HCT116 (cell line): ENCODE measurements around the gene TWSG1. TPM values are rescaled to one million over a fixed set of nuclear protein-coding genes. Genes with fewer than 3 reads are reported as not detected.

Experiments
- ATAC-seq: fragments of 200-7000 bp; cut with Tn5 transposase; 2 replicates; pipeline ENCODE4 v1.9.1; 2020; ENCODE audit warnings: mild to moderate bottlenecking, moderate library complexity
- Bru-seq: library from RNA; stranded (reverse); fragments of 400-500 nt; gene quantifications from one replicate; lab custom pipeline; 2021; lab: Mats Ljungman, UMichigan
- BruChase-seq, 2 experiments: library from RNA; stranded (reverse); fragments of 400-500 nt; gene quantifications; one replicate each; lab custom pipeline; 2021; lab: Mats Ljungman, UMichigan
- BruUV-seq: library from RNA; stranded (reverse); fragments of 400-500 nt; replicated peaks from 2 replicates; lab custom pipeline; 2021; lab: Mats Ljungman, UMichigan
- CTCF ChIA-PET: fragments of 300-600 bp; sonication (Branson Sonifier 250); formaldehyde crosslinking; loops from one replicate; lab custom pipeline; 2021; ENCODE audit warnings: antibody characterized with exemption; lab: Charles Lee
- POLR2A ChIA-PET: fragments of 300-600, 350-600 bp; sonication (Branson Sonifier 250); formaldehyde crosslinking; loops from one replicate; lab custom pipeline; 2021; ENCODE audit warnings: antibody characterized with exemption; lab: Charles Lee
- RAD21 ChIA-PET, 2 experiments: fragments of 300-600 bp; sonication (Branson Sonifier 250); formaldehyde crosslinking; loops; one replicate each; lab custom pipeline; 2023; ENCODE audit warnings: low total read pairs in 2 of 2; ENCODE audit not compliant: uncharacterized antibody in 2 of 2, unreplicated experiment in 2 of 2, low non-redundant PET in 1 of 2; lab: Charles Lee
- DNase-seq: peaks from one replicate; pipeline ENCODE4 v3.0.0-alpha.2; 2010; ENCODE audit warnings: low read depth, low spot score
- H2AFZ ChIP-seq: fragments of 200-600 bp; shearing (Covaris generic), sonication (generic); 2 replicates; pipeline ENCODE4 v1.6.1; 2017; ENCODE audit warnings: low read depth, mixed run types, mixed read lengths, antibody characterized with exemption, low read length; ENCODE audit not compliant: poor library complexity, severe bottlenecking
- H3K27ac ChIP-seq: 2 replicates; pipeline ENCODE4 v1.5.1; 2012; ENCODE audit warnings: low read depth, low read length
- H3K27me3 ChIP-seq: fragments of 200-600 bp; sonication (generic); 2 replicates; pipeline ENCODE4 v1.6.1; 2016; ENCODE audit warnings: mixed run types, low read length, mixed read lengths; ENCODE audit not compliant: insufficient read depth
- H3K36me3 ChIP-seq, 2 experiments: fragments of 200-500 bp in 1 of 2; fragments of 200-600 bp in 1 of 2; sonication (Bioruptor generic) in 1 of 2; sonication (generic) in 1 of 2; 2 replicates each; pipeline versions ENCODE4 v1.5.1 to v1.6.1; 2014 to 2016; ENCODE audit warnings: low read length in 2 of 2, inconsistent platforms in 1 of 2, mixed read lengths in 1 of 2, mixed run types in 1 of 2; ENCODE audit not compliant: insufficient read depth in 2 of 2, control insufficient read depth in 1 of 2
- H3K4me1 ChIP-seq, 2 experiments: fragments of 200-600 bp in 1 of 2; sonication (generic) in 1 of 2; 2 replicates each; pipeline versions ENCODE4 v1.5.1 to v1.6.1; 2012 to 2017; ENCODE audit warnings: low read length in 2 of 2, inconsistent platforms in 1 of 2, mild to moderate bottlenecking in 1 of 2, mixed read lengths in 1 of 2, mixed run types in 1 of 2, moderate library complexity in 1 of 2; ENCODE audit not compliant: insufficient read depth in 2 of 2, control insufficient read depth in 1 of 2
- H3K4me2 ChIP-seq: fragments of 200-600 bp; sonication (generic); 2 replicates; pipeline ENCODE4 v1.6.1; 2017; ENCODE audit warnings: mixed run types, low read length, mixed read lengths
- H3K4me3 ChIP-seq, 2 experiments: fragments of 200-600 bp in 1 of 2; sonication (generic) in 1 of 2; replicated peaks in 1 of 2; 2 replicates each; pipeline ENCODE4 v1.5.1; 2011 to 2016; ENCODE audit warnings: low read length in 2 of 2, control low read depth in 1 of 2, low read depth in 1 of 2, mild to moderate bottlenecking in 1 of 2, mixed read lengths in 1 of 2, mixed run types in 1 of 2
- H3K79me2 ChIP-seq: fragments of 200-600 bp; sonication (generic); 2 replicates; pipeline ENCODE4 v1.6.1; 2017; ENCODE audit warnings: mild to moderate bottlenecking, mixed run types, low read length, moderate library complexity, mixed read lengths; ENCODE audit not compliant: insufficient read depth
- H3K9ac ChIP-seq: fragments of 200-600 bp; sonication (generic); 2 replicates; pipeline ENCODE4 v1.6.1; 2016; ENCODE audit warnings: low read length, mixed read lengths
- H3K9me2 ChIP-seq: fragments of 200-600 bp; sonication (generic), shearing (Covaris generic); 2 replicates; pipeline ENCODE4 v1.6.1; 2017; ENCODE audit warnings: mixed run types, mild to moderate bottlenecking, moderate library complexity; ENCODE audit not compliant: insufficient read depth
- H3K9me3 ChIP-seq, 2 experiments: fragments of 200-500 bp in 1 of 2; fragments of 200-600 bp in 1 of 2; sonication (Bioruptor generic) in 1 of 2; sonication (generic) in 1 of 2; 2 replicates each; pipeline ENCODE4 v1.6.1; 2014 to 2017; ENCODE audit warnings: low read length in 2 of 2, mixed read lengths in 2 of 2, inconsistent platforms in 1 of 2, low read depth in 1 of 2, mild to moderate bottlenecking in 1 of 2, mixed run types in 1 of 2, moderate library complexity in 1 of 2; ENCODE audit not compliant: control insufficient read depth in 1 of 2, insufficient read depth in 1 of 2
- H4K20me1 ChIP-seq: fragments of 200-600 bp; sonication (generic), shearing (Covaris generic); 2 replicates; pipeline ENCODE4 v1.6.1; 2017; ENCODE audit warnings: mixed run types, mild to moderate bottlenecking, moderate library complexity; ENCODE audit not compliant: insufficient read depth
- CBX3 ChIP-seq: IDR thresholded peaks from 2 replicates; pipeline ENCODE4 v1.6.1; 2012; ENCODE audit warnings: low read depth
- CEBPB ChIP-seq: IDR thresholded peaks from 2 replicates; pipeline ENCODE4 v1.6.1; 2012; ENCODE audit warnings: low read depth
- EGR1 ChIP-seq: IDR thresholded peaks from 2 replicates; pipeline ENCODE4 v1.6.1; 2012; ENCODE audit warnings: low read depth
- EZH2 ChIP-seq: fragments of 200-600 bp; sonication (generic); IDR thresholded peaks from 2 replicates; pipeline ENCODE4 v1.6.1; 2017; ENCODE audit warnings: antibody characterized with exemption, mixed run types
- FOSL1 ChIP-seq: IDR thresholded peaks from 2 replicates; pipeline ENCODE4 v1.6.1; 2012; ENCODE audit warnings: low read depth
- JUND ChIP-seq: IDR thresholded peaks from 2 replicates; pipeline ENCODE4 v1.6.1; 2012
- POLR2A ChIP-seq: IDR thresholded peaks from 2 replicates; pipeline ENCODE4 v1.7.0; 2011; ENCODE audit warnings: borderline replicate concordance; ENCODE audit not compliant: insufficient read depth, insufficient read length; ENCODE audit errors: extremely low read depth
- RAD21 ChIP-seq: IDR thresholded peaks from 2 replicates; pipeline ENCODE4 v1.6.1; 2012; ENCODE audit warnings: low read depth, mild to moderate bottlenecking
- SIN3A ChIP-seq: IDR thresholded peaks from 2 replicates; pipeline ENCODE4 v1.6.1; 2012; ENCODE audit warnings: low read depth
- SP1 ChIP-seq: IDR thresholded peaks from 2 replicates; pipeline ENCODE4 v1.6.1; 2012; ENCODE audit warnings: low read depth
- TCF7L2 ChIP-seq: IDR thresholded peaks from 2 replicates; pipeline ENCODE4 v1.7.0; 2011; ENCODE audit warnings: borderline replicate concordance, inconsistent platforms; ENCODE audit not compliant: insufficient read depth, insufficient read length; ENCODE audit errors: extremely low read depth
- YY1 ChIP-seq: IDR thresholded peaks from 2 replicates; pipeline ENCODE4 v1.6.1; 2011; ENCODE audit warnings: low read length, low read depth, moderate library complexity, mild to moderate bottlenecking; ENCODE audit not compliant: insufficient replicate concordance; ENCODE audit errors: extremely low read depth
- ZNF274 ChIP-seq: fragments of 200-500 bp; sonication (Bioruptor generic); IDR thresholded peaks from 2 replicates; pipeline ENCODE4 v1.6.1; 2014; ENCODE audit warnings: mild to moderate bottlenecking, low read depth, low read length, inconsistent platforms
- intact Hi-C: fragments of 100-400 bp; cut with micrococcal nuclease; formaldehyde crosslinking; loops from 2 replicates; pipeline ENCODE4 v1.10.0; 2022
- long read RNA-seq: library from polyadenylated mRNA; unstranded; transcript quantifications from one replicate; pipeline ENCODE4 v2.0.0, GENCODE V29; 2021; ENCODE audit not compliant: unreplicated experiment
- polyA plus RNA-seq: library from polyadenylated mRNA; unstranded; fragments of >200 nt; gene quantifications from 2 replicates; pipeline ENCODE4 v1.2.1, GENCODE V29; 2012; ENCODE audit warnings: missing spikeins
- total RNA-seq: library from RNA; stranded (reverse); gene quantifications from one replicate; pipeline ENCODE4 v1.2.1, GENCODE V29; 2021; ENCODE audit not compliant: unreplicated experiment
- TF ChIP-seq, protein P1 (sequence below): IDR thresholded peaks from 2 replicates; pipeline ENCODE4 v1.6.1; 2012
- TF ChIP-seq, protein P2 (sequence below), 3 experiments: fragments of 200-600 bp in 1 of 3; sonication (generic) in 1 of 3; IDR thresholded peaks in 2 of 3; conservative IDR thresholded peaks in 1 of 3; 2 replicates each; pipeline ENCODE4 v1.5.1; 2012 to 2017; ENCODE audit warnings: low read depth in 2 of 3, low read length in 2 of 3, antibody characterized with exemption in 1 of 3, borderline replicate concordance in 1 of 3, control low read depth in 1 of 3, mild to moderate bottlenecking in 1 of 3, mixed read lengths in 1 of 3, mixed run types in 1 of 3, moderate library complexity in 1 of 3; ENCODE audit not compliant: insufficient read depth in 1 of 3
- TF ChIP-seq, protein P3 (sequence below): IDR thresholded peaks from 2 replicates; pipeline ENCODE4 v1.6.1; 2012; ENCODE audit warnings: low read depth
- TF ChIP-seq, protein P4 (sequence below): IDR thresholded peaks from 2 replicates; pipeline ENCODE4 v1.6.1; 2011; ENCODE audit warnings: mild to moderate bottlenecking, low read length, moderate library complexity; ENCODE audit not compliant: insufficient replicate concordance; ENCODE audit errors: extremely low read depth

TWSG1 gene
- total RNA-seq (35.7 TPM), Bru-seq, nascent RNA (percentile 65 among the genes with signal in this experiment), BruChase-seq, experiment 1, labeled RNA remaining after a 6-hour chase (percentile 81 among the genes with signal in this experiment), BruChase-seq, experiment 2, labeled RNA remaining after a 2-hour chase (percentile 62 among the genes with signal in this experiment)
- polyA plus RNA-seq, result 23.2 and 24.5 TPM in 2 replicates
- long read RNA-seq, transcript TWSG1-201 (5 exons, 3,756 nt), result major isoform, 157 of 174 reads
- long read RNA-seq, partial matches to known transcripts, result 3 of 174 reads
- long read RNA-seq, other reads (novel, unspliced or antisense), result 14 of 174 reads

DNA sequence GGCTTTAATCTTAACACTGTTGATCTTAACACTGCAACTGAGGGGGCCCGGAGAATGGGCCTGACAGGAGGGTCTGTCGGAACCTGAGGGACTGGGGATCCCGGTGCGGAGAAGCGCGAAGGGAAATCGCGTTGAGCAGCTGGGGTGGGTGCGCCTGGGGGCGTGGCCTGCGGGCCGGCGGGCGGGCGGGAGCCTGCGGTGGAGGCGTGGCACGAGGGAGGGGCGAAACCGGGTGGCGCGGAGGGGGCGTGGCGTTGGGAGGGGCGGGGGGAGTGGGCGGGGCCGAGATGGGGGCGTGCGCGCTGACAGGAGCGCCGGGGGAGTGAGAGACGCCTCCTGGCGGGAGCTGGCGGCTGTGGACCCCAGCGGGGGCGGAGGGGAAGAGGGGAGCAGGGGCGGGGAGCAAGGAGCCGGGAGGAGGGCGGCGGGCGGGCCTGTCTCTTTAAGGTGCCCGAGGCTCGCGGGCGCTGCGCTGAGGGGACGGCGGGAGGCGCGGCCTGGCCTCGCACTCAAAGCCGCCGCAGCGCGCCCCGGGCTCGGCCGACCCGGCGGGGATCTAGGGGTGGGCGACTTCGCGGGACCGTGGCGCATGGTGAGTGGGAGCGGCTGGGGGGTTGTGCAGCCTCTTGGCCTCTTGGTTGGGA is at the start of gene TWSG1:
TWSG1 (plus strand) TSS at position 445 of the 644 bp plus-strand sequence. CDS start 2,457 bp downstream, outside the sequence.
- BruUV-seq, result no TSS peak
- H3K27ac ChIP-seq, result peak within 1 kb of the TSS; percentile 70; the same call in 1 of the 2 replicates
- peaks cover 0 to 2% of the 10 kb centered on the region in 2 experiments; a peak in 1 of 4 replicates for H3K36me3 ChIP-seq
- CTCF ChIA-PET, result interaction anchor here (0.7 to 1.3 kb wide), 5 partner anchors 10 to 182 kb away, joined by 3 to 4 read pairs (median 3); no protein-coding TSS in a partner anchor
- H3K4me2 ChIP-seq, result peak within 1 kb of the TSS; percentile 93
- peaks cover 2 to 13% of the 10 kb centered on the region in 2 experiments; a peak in 3 of 4 replicates for H3K4me1 ChIP-seq
- peak within 1 kb of the TSS; percentile 70 for H3K9ac ChIP-seq
- H3K4me3 ChIP-seq, result peak within 1 kb of the TSS; percentile 69 to 83
- no peaks in the 10 kb centered on the region for H3K9me3 ChIP-seq
- H3K9me2 ChIP-seq, result no peaks in the 10 kb centered on the region
- H3K27me3 ChIP-seq, result no peaks in the 10 kb centered on the region
- peaks cover 19% of the 10 kb centered on the region for H3K79me2 ChIP-seq
- H2AFZ ChIP-seq, result peak within 1 kb of the TSS; percentile 100
- intact Hi-C loops, result no loop called here
- ATAC-seq, result peak; percentile 95
- RAD21 ChIA-PET, result interaction anchor here in 1 of 2 experiments (0.7 kb wide), 1 partner anchor 86 kb away, joined by 4 read pairs; no protein-coding TSS in a partner anchor
- DNase-seq, result peak; percentile 82
- H4K20me1 ChIP-seq, result no peaks in the 10 kb centered on the region
- POLR2A ChIA-PET, result no interaction called here
- no peak for TF ChIP-seq CBX3
- peak; percentile 25; the same call in 1 of the 2 replicates for TF ChIP-seq SP1
- TF ChIP-seq, protein P1, sequence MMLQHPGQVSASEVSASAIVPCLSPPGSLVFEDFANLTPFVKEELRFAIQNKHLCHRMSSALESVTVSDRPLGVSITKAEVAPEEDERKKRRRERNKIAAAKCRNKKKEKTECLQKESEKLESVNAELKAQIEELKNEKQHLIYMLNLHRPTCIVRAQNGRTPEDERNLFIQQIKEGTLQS, result no peak
- TF ChIP-seq EZH2, result no peak
- TF ChIP-seq JUND, result no peak
- TF ChIP-seq, protein P2, sequence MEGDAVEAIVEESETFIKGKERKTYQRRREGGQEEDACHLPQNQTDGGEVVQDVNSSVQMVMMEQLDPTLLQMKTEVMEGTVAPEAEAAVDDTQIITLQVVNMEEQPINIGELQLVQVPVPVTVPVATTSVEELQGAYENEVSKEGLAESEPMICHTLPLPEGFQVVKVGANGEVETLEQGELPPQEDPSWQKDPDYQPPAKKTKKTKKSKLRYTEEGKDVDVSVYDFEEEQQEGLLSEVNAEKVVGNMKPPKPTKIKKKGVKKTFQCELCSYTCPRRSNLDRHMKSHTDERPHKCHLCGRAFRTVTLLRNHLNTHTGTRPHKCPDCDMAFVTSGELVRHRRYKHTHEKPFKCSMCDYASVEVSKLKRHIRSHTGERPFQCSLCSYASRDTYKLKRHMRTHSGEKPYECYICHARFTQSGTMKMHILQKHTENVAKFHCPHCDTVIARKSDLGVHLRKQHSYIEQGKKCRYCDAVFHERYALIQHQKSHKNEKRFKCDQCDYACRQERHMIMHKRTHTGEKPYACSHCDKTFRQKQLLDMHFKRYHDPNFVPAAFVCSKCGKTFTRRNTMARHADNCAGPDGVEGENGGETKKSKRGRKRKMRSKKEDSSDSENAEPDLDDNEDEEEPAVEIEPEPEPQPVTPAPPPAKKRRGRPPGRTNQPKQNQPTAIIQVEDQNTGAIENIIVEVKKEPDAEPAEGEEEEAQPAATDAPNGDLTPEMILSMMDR (IDR thresholded peaks at IDR 0.05 in 2 of 3, conservative IDR thresholded peaks at IDR 0.05 in 1 of 3; ENCODE audit: borderline replicate concordance in 1 of 3, insufficient read depth in 1 of 3, low read depth in 2 of 3, low read length in 2 of 3), result 0 out of 6 replicates have a peak, but pooled peaks of 2 of the 3 experiments have one; percentile 5 to 21
- no peak for TF ChIP-seq ZNF274
- TF ChIP-seq RAD21, result peak; percentile 3; the same call in 1 of the 2 replicates
- TF ChIP-seq, protein P3, sequence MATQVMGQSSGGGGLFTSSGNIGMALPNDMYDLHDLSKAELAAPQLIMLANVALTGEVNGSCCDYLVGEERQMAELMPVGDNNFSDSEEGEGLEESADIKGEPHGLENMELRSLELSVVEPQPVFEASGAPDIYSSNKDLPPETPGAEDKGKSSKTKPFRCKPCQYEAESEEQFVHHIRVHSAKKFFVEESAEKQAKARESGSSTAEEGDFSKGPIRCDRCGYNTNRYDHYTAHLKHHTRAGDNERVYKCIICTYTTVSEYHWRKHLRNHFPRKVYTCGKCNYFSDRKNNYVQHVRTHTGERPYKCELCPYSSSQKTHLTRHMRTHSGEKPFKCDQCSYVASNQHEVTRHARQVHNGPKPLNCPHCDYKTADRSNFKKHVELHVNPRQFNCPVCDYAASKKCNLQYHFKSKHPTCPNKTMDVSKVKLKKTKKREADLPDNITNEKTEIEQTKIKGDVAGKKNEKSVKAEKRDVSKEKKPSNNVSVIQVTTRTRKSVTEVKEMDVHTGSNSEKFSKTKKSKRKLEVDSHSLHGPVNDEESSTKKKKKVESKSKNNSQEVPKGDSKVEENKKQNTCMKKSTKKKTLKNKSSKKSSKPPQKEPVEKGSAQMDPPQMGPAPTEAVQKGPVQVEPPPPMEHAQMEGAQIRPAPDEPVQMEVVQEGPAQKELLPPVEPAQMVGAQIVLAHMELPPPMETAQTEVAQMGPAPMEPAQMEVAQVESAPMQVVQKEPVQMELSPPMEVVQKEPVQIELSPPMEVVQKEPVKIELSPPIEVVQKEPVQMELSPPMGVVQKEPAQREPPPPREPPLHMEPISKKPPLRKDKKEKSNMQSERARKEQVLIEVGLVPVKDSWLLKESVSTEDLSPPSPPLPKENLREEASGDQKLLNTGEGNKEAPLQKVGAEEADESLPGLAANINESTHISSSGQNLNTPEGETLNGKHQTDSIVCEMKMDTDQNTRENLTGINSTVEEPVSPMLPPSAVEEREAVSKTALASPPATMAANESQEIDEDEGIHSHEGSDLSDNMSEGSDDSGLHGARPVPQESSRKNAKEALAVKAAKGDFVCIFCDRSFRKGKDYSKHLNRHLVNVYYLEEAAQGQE, result no peak
- TF ChIP-seq TCF7L2, result peak; percentile 63
- TF ChIP-seq, protein P4, sequence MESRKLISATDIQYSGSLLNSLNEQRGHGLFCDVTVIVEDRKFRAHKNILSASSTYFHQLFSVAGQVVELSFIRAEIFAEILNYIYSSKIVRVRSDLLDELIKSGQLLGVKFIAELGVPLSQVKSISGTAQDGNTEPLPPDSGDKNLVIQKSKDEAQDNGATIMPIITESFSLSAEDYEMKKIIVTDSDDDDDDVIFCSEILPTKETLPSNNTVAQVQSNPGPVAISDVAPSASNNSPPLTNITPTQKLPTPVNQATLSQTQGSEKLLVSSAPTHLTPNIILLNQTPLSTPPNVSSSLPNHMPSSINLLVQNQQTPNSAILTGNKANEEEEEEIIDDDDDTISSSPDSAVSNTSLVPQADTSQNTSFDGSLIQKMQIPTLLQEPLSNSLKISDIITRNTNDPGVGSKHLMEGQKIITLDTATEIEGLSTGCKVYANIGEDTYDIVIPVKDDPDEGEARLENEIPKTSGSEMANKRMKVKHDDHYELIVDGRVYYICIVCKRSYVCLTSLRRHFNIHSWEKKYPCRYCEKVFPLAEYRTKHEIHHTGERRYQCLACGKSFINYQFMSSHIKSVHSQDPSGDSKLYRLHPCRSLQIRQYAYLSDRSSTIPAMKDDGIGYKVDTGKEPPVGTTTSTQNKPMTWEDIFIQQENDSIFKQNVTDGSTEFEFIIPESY, result no peak
- no peak for TF ChIP-seq CEBPB
- peak; percentile 86 for TF ChIP-seq EGR1
- no peak for TF ChIP-seq FOSL1
- TF ChIP-seq SIN3A, result no peak
- no peak for TF ChIP-seq POLR2A
- TF ChIP-seq YY1, result no peak
